ENCODE data around the gene SLC6A6.
A peak's percentile ranks its signal among the peaks of the same experiment; 100 is the strongest.

The SLC6A6 gene

GRCh38 chr3:14488286-14489041 is 86.1 kb downstream of the SLC6A6 start:
- peaks cover 89% of the 10 kb centered on the region for H3K36me3 ChIP-seq
- no peak for TF ChIP-seq CTCF (IDR thresholded peaks at IDR 0.05)
- no peak overlapping the region for H3K4me3 ChIP-seq (ENCODE audit: low read depth in 1 of 2, low read length in 1 of 2)
- no peaks in the 10 kb centered on the region for H3K4me1 ChIP-seq (ENCODE audit: control insufficient read depth in 1 of 2, insufficient read depth in 1 of 2, low read depth in 1 of 2, low read length in 1 of 2)
- H3K27me3 ChIP-seq = no peaks in the 10 kb centered on the region
- H3K27ac ChIP-seq = peak overlapping the region; percentile 14
- no peaks in the 10 kb centered on the region for H3K9me3 ChIP-seq

- Histone ChIP-seq H3K9me3 (no peaks in the 10 kb centered on the region), H3K27ac (no peak overlapping the region), H3K4me1 (ENCODE audit: control insufficient read depth in 1 of 2, insufficient read depth in 1 of 2, low read depth in 1 of 2, low read length in 1 of 2) (no peaks in the 10 kb centered on the region), H3K36me3 (peaks cover 77% of the 10 kb centered on the region), H3K27me3 (no peaks in the 10 kb centered on the region), H3K4me3 (ENCODE audit: low read depth in 1 of 2, low read length in 1 of 2) (no peak overlapping the region)
- no peak for TF ChIP-seq CTCF (IDR thresholded peaks at IDR 0.05)
These were observed 87.2 kb downstream of the SLC6A6 start for GRCh38 chr3:14489641-14490040.

- H3K4me1 ChIP-seq (ENCODE audit: control insufficient read depth in 1 of 2, insufficient read depth in 1 of 2, low read depth in 1 of 2, low read length in 1 of 2) = no peaks in the 10 kb centered on the region
- no peaks in the 10 kb centered on the region for H3K9me3 ChIP-seq
- peak overlapping the region; percentile 54 for H3K27ac ChIP-seq
- no peak overlapping the region for H3K4me3 ChIP-seq (ENCODE audit: low read depth in 1 of 2, low read length in 1 of 2)
- TF ChIP-seq CTCF (IDR thresholded peaks at IDR 0.05) = no peak
- no peaks in the 10 kb centered on the region for H3K27me3 ChIP-seq
- peaks cover 71% of the 10 kb centered on the region for H3K36me3 ChIP-seq
These were observed 87.8 kb downstream of the SLC6A6 start for GRCh38 chr3:14490255-14490654.

- Histone ChIP-seq H3K4me3 (ENCODE audit: low read depth in 1 of 2, low read length in 1 of 2) (no peak overlapping the region), H3K27ac (peak overlapping the region; percentile 54), H3K36me3 (peaks cover 65% of the 10 kb centered on the region), H3K27me3 (no peaks in the 10 kb centered on the region), H3K4me1 (ENCODE audit: control insufficient read depth in 1 of 2, insufficient read depth in 1 of 2, low read depth in 1 of 2, low read length in 1 of 2) (no peaks in the 10 kb centered on the region), H3K9me3 (no peaks in the 10 kb centered on the region)
- TF ChIP-seq CTCF (IDR thresholded peaks at IDR 0.05) = no peak
These were observed 88.4 kb downstream of the SLC6A6 start for GRCh38 chr3:14490831-14491230.

GRCh38 chr3:14491396-14492190 is 89.2 kb downstream of the SLC6A6 start:
- no peaks in the 10 kb centered on the region for H3K4me1 ChIP-seq (ENCODE audit: control insufficient read depth in 1 of 2, insufficient read depth in 1 of 2, low read depth in 1 of 2, low read length in 1 of 2)
- no peak overlapping the region for H3K4me3 ChIP-seq (ENCODE audit: low read depth in 1 of 2, low read length in 1 of 2)
- no peaks in the 10 kb centered on the region for H3K27me3 ChIP-seq
- no peaks in the 10 kb centered on the region for H3K9me3 ChIP-seq
- no peak for TF ChIP-seq CTCF (IDR thresholded peaks at IDR 0.05)
- peaks cover 58% of the 10 kb centered on the region for H3K36me3 ChIP-seq
- H3K27ac ChIP-seq = no peak overlapping the region

Measured in neutrophil (primary cell).